Keratinocyte (primary cell): Measurements from ENCODE around the gene RANBP2. TPM values are rescaled to one million over a fixed set of nuclear protein-coding genes. Genes with fewer than 3 reads are reported as not detected.
"Not testable (repeated sequence)": the region's sequence is repeated elsewhere in the genome, so short reads cannot be mapped to it uniquely, and the experiment has no call there.

Experiments used
- DNase-seq: peaks from one replicate; pipeline ENCODE4 v3.0.0-alpha.2; 2011; ENCODE audit warnings: low read depth, missing footprints, low spot score
- FAIRE-seq: peaks from 2 replicates; lab custom pipeline; 2011; peaks lifted over from hg19 to GRCh38; lab: Jason Lieb, UNC
- H2AFZ ChIP-seq: 2 replicates; pipeline ENCODE4 v1.6.0; 2012; ENCODE audit warnings: low read length, control low read depth, inconsistent platforms; ENCODE audit not compliant: control insufficient read depth
- H3K27ac ChIP-seq: 2 replicates; pipeline ENCODE4 v1.5.1; 2011; ENCODE audit warnings: low read length; ENCODE audit not compliant: control insufficient read depth, insufficient read depth
- H3K27me3 ChIP-seq: 3 replicates; pipeline ENCODE4 v1.6.0; 2011; ENCODE audit warnings: low read length; ENCODE audit not compliant: control insufficient read depth, insufficient read depth; ENCODE audit errors: extremely low read depth
- H3K36me3 ChIP-seq, 2 experiments: 2 replicates in 1 of 2; 3 replicates in 1 of 2; pipeline ENCODE4 v1.5.1; 2011; ENCODE audit warnings: low read length in 2 of 2, mild to moderate bottlenecking in 1 of 2; ENCODE audit not compliant: control insufficient read depth in 2 of 2, insufficient read depth in 2 of 2; ENCODE audit errors: extremely low read depth in 1 of 2
- H3K4me1 ChIP-seq: 3 replicates; pipeline ENCODE4 v1.5.1; 2011; ENCODE audit warnings: low read length; ENCODE audit not compliant: control insufficient read depth, insufficient read depth; ENCODE audit errors: extremely low read depth
- H3K4me2 ChIP-seq: 3 replicates; pipeline ENCODE4 v1.6.0; 2011; ENCODE audit warnings: low read depth, low read length; ENCODE audit not compliant: control insufficient read depth, insufficient read depth; ENCODE audit errors: extremely low read depth
- H3K4me3 ChIP-seq, 3 experiments: fragments of 200-600 bp in 1 of 3; sonication (generic) in 1 of 3; 2 replicates in 2 of 3; 3 replicates in 1 of 3; pipeline ENCODE4 v1.5.1; 2011 to 2016; ENCODE audit warnings: low read length in 3 of 3, mild to moderate bottlenecking in 3 of 3, control low read depth in 2 of 3, inconsistent platforms in 1 of 3, low read depth in 1 of 3, mixed read lengths in 1 of 3, mixed run types in 1 of 3, moderate library complexity in 1 of 3; ENCODE audit not compliant: control insufficient read depth in 2 of 3, insufficient read depth in 2 of 3; ENCODE audit errors: extremely low read depth in 1 of 3
- H3K79me2 ChIP-seq: 2 replicates; pipeline ENCODE4 v1.6.0; 2012; ENCODE audit warnings: low read length; ENCODE audit not compliant: control insufficient read depth, insufficient read depth
- H3K9ac ChIP-seq: 3 replicates; pipeline ENCODE4 v1.6.0; 2011; ENCODE audit warnings: low read length; ENCODE audit not compliant: control insufficient read depth, insufficient read depth; ENCODE audit errors: extremely low read depth
- H3K9me1 ChIP-seq: 3 replicates; pipeline ENCODE4 v1.6.0; 2011; ENCODE audit warnings: low read length; ENCODE audit not compliant: control insufficient read depth, insufficient read depth; ENCODE audit errors: extremely low read depth
- H3K9me3 ChIP-seq: 2 replicates; pipeline ENCODE4 v1.5.1; 2012; ENCODE audit warnings: low read depth, low read length; ENCODE audit not compliant: control insufficient read depth
- H4K20me1 ChIP-seq: 3 replicates; pipeline ENCODE4 v1.6.0; 2011; ENCODE audit warnings: low read length; ENCODE audit not compliant: control insufficient read depth, insufficient read depth; ENCODE audit errors: extremely low read depth
- dilution Hi-C: fragments of 300-500 bp; cut with MboI; formaldehyde crosslinking; loops from one replicate; pipeline ENCODE4 v1.7.0; 2020; ENCODE audit warnings: low sequenced_read_pairs; ENCODE audit not compliant: extremely low pct_ligation_motif_present
- polyA plus RNA-seq, 5 experiments: library from polyadenylated mRNA; depleted of rRNA in 3 of 5; stranded (reverse) in 3 of 5; stranded (forward) in 1 of 5; unstranded in 1 of 5; fragments of >200 nt; gene quantifications; 1 replicate in 1 of 5; 2 replicates in 3 of 5; 3 replicates in 1 of 5; pipeline versions ENCODE4 v1.2.1 to v1.2.3, GENCODE V29; 2011 to 2012; ENCODE audit warnings: missing spikeins in 2 of 5, low read depth in 1 of 5, low replicate concordance in 1 of 5

RANBP2 gene
- polyA plus RNA-seq, 1 donor (not counting 4 experiments of a cell fraction or from before 2014, with no cell fraction given), result 27.4 TPM

- H3K9ac ChIP-seq, H3K4me3 ChIP-seq, H2AFZ ChIP-seq, H3K27ac ChIP-seq, H3K9me1 ChIP-seq, H4K20me1 ChIP-seq, H3K36me3 ChIP-seq, DNase-seq, FAIRE-seq, H3K4me1 ChIP-seq, dilution Hi-C loops, H3K9me3 ChIP-seq, H3K79me2 ChIP-seq, H3K4me2 ChIP-seq, H3K27me3 ChIP-seq: not testable (repeated sequence)
Observed at GRCh38 chr2:108757973-108758372, 38.7 kb downstream of the RANBP2 start.

DNA sequence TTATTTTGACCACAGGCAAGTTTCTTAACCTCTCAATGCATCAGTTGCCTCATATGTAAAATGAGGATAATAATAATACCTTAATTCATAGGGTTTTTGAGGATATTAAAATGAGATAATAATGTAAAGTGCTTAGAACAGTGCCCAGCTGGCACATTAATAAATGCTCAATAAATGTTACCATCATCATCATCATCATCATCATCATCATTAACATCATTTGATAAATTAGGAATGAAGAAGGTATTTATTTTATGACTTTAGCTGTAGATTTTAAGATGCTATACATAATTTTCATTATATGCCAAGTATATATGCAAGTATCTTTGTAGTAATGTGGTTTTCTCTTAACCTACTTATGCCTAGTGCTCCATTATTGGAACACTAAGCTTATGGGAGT lies 43.3 kb downstream of the RANBP2 start:
- dilution Hi-C loops, FAIRE-seq, H3K79me2 ChIP-seq: not testable (repeated sequence)

DNA sequence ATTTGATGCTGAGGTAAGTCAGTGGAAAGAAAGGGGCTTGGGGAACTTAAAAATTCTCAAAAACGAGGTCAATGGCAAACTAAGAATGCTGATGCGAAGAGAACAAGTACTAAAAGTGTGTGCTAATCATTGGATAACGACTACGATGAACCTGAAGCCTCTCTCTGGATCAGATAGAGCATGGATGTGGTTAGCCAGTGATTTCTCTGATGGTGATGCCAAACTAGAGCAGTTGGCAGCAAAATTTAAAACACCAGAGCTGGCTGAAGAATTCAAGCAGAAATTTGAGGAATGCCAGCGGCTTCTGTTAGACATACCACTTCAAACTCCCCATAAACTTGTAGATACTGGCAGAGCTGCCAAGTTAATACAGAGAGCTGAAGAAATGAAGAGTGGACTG lies 47.4 kb downstream of the RANBP2 start:
- peaks cover 15 to 20% of the 10 kb centered on the region in 2 experiments for H3K36me3 ChIP-seq
- H3K4me2 ChIP-seq, H3K9me1 ChIP-seq, H3K9me3 ChIP-seq, H3K9ac ChIP-seq, H2AFZ ChIP-seq, H4K20me1 ChIP-seq, FAIRE-seq, dilution Hi-C loops, H3K27ac ChIP-seq, H3K4me3 ChIP-seq, H3K27me3 ChIP-seq, H3K79me2 ChIP-seq, DNase-seq, H3K4me1 ChIP-seq: not testable (repeated sequence)

More for the DNA sequence above, 43.3 kb downstream of the RANBP2 start:
- peaks cover 15 to 20% of the 10 kb centered on the region in 2 experiments for H3K36me3 ChIP-seq
- not testable (repeated sequence) for H3K4me1 ChIP-seq, H3K9me3 ChIP-seq, H3K27me3 ChIP-seq, H3K27ac ChIP-seq, H2AFZ ChIP-seq, H3K9me1 ChIP-seq, H3K4me3 ChIP-seq, H4K20me1 ChIP-seq, H3K4me2 ChIP-seq, DNase-seq, H3K9ac ChIP-seq

GRCh38 chr2:108767859-108768258 lies 48.6 kb downstream of the RANBP2 start:
- H3K79me2 ChIP-seq, H3K4me3 ChIP-seq, H3K9ac ChIP-seq, H3K27ac ChIP-seq, dilution Hi-C loops, DNase-seq, H3K4me2 ChIP-seq, H3K4me1 ChIP-seq, H3K9me3 ChIP-seq, H3K9me1 ChIP-seq, H4K20me1 ChIP-seq, H2AFZ ChIP-seq, FAIRE-seq, H3K27me3 ChIP-seq: not testable (repeated sequence)
- H3K36me3 ChIP-seq, result peaks cover 19 to 20% of the 10 kb centered on the region in 2 experiments
